ENCODE data around the gene INTS11.

GRCh38 chr1:1314237-1314586 is 10.2 kb downstream of the INTS11 start:
- TF ChIP-seq CTCF (IDR thresholded peaks at IDR 0.05; ENCODE audit: low read depth, low read length, missing input control) (no peak), GABPA (IDR thresholded peaks at IDR 0.05 in 1 of 2, conservative IDR thresholded peaks at IDR 0.05 in 1 of 2) (no peak), EGR1 (IDR thresholded peaks at IDR 0.05; ENCODE audit: low read depth in 2 of 2) (no peak), SP1 (IDR thresholded peaks at IDR 0.05) (no peak), REST (IDR thresholded peaks at IDR 0.05) (no peak), RXRA (IDR thresholded peaks at IDR 0.05) (no peak), JUND (IDR thresholded peaks at IDR 0.05) (no peak), YY1 (IDR thresholded peaks at IDR 0.05) (no peak), MAX (IDR thresholded peaks at IDR 0.05) (no peak), ZBTB33 (IDR thresholded peaks at IDR 0.05) (no peak)

Data from liver (tissue), 3 donors.